Spleen (tissue), 11 donors: Measurements from ENCODE around the gene ABCB9. TPM values are rescaled to one million over a fixed set of nuclear protein-coding genes. Genes with fewer than 3 reads are reported as not detected.

Experiments
- DNase-seq: peaks from one replicate; pipeline ENCODE4 v3.0.0-alpha.2; 2020
- H3K27ac ChIP-seq, 8 donors: fragments of 200-600 bp; sonication (generic) in 7 of 8; 1 replicate in 4 of 8; 2 replicates in 4 of 8; pipeline versions ENCODE4 v1.5.0 to v1.8.0; 2016 to 2021; ENCODE audit warnings: inconsistent platforms in 4 of 8, mild to moderate bottlenecking in 4 of 8, moderate library complexity in 1 of 8
- H3K27me3 ChIP-seq, 7 donors: fragments of 200-600 bp; sonication (generic) in 6 of 7; replicated peaks in 1 of 7; 1 replicate in 4 of 7; 2 replicates in 3 of 7; pipeline versions ENCODE4 v1.5.0 to v1.8.0; 2016 to 2021; ENCODE audit warnings: inconsistent platforms in 3 of 7, mild to moderate bottlenecking in 1 of 7
- H3K36me3 ChIP-seq, 6 donors: fragments of 200-600 bp; sonication (generic) in 5 of 6; 1 replicate in 4 of 6; 2 replicates in 2 of 6; pipeline versions ENCODE4 v1.5.0 to v1.8.0; 2016 to 2021; ENCODE audit warnings: inconsistent platforms in 2 of 6
- H3K4me1 ChIP-seq, 6 donors: fragments of 200-600 bp; sonication (generic) in 5 of 6; 1 replicate in 3 of 6; 2 replicates in 3 of 6; pipeline versions ENCODE4 v1.5.0 to v1.8.0; 2016 to 2021; ENCODE audit warnings: inconsistent platforms in 3 of 6
- H3K4me3 ChIP-seq, 8 donors: fragments of 200-600 bp; sonication (generic) in 7 of 8; 1 replicate in 4 of 8; 2 replicates in 4 of 8; pipeline versions ENCODE4 v1.5.0 to v1.8.0; 2016 to 2021; ENCODE audit warnings: inconsistent platforms in 4 of 8, mild to moderate bottlenecking in 4 of 8, moderate library complexity in 2 of 8
- H3K9me3 ChIP-seq, 8 donors: fragments of 200-600 bp; sonication (generic) in 7 of 8; 1 replicate in 4 of 8; 2 replicates in 4 of 8; pipeline versions ENCODE4 v1.5.0 to v1.8.0; 2016 to 2021; ENCODE audit warnings: inconsistent platforms in 4 of 8
- CTCF ChIP-seq, 11 experiments: fragments of 200-600 bp in 7 of 11; fragments of 450-650 bp in 4 of 11; sonication (generic) in 4 of 11; IDR thresholded peaks in 8 of 11; conservative IDR thresholded peaks in 3 of 11; 1 replicate in 7 of 11; 2 replicates in 4 of 11; pipeline versions ENCODE4 v1.4.0 to v1.8.0; 2016 to 2021; ENCODE audit warnings: antibody characterized with exemption in 11 of 11, inconsistent platforms in 4 of 11, mild to moderate bottlenecking in 1 of 11
- POLR2A ChIP-seq, 3 donors: fragments of 450-650 bp; IDR thresholded peaks; one replicate each; pipeline ENCODE4 v1.5.1; 2017; ENCODE audit warnings: antibody characterized with exemption in 3 of 3, mild to moderate bottlenecking in 1 of 3
- POLR2AphosphoS5 ChIP-seq, 3 donors: sonication (generic); formaldehyde crosslinking; IDR thresholded peaks; one replicate each; pipeline ENCODE4 v1.5.1; 2017; ENCODE audit warnings: antibody characterized with exemption in 3 of 3
- WGBS, 5 donors: extraction: QIAGEN DNeasy Blood & Tissue Kit in 3 of 5; methylation state at CpG; one replicate each; pipeline versions ENCODE4 v1.1.5 to v1.1.7; 2013 to 2018; 5-methylcytosine and 5-hydroxymethylcytosine counted together
- intact Hi-C: fragments of 100-400 bp; cut with DNase I; formaldehyde crosslinking; loops from one replicate; pipeline ENCODE4 v1.15.0; 2023; ENCODE audit warnings: low total_unique reads
- polyA plus RNA-seq, 3 donors: library from polyadenylated mRNA; stranded (reverse); fragments of 200-250 nt; gene quantifications; one replicate each; pipeline ENCODE4 v1.2.1, GENCODE V29; 2013
- total RNA-seq, 7 donors: library from RNA; depleted of rRNA in 3 of 7; stranded (reverse); fragments of >200 nt in 3 of 7; fragmentation: NEBNext Ultra II Directional in 4 of 7; extraction: Animal tissue kit (Norgen Biotek cat#: 25700) in 4 of 7; gene quantifications; one replicate each; pipeline versions ENCODE4 v1.1.0 to v1.2.1, GENCODE V29; 2016 to 2021
- donor health status: healthy with polysubstance abuse.
- donor health status: DM: no; HTN: no; CAD: no; lungs with moderate emphysema.
- donor health status: DM: no; HTN: no; CAD: no.
- donor health status: Bipolar disorder and iron deficiency.
- donor health status: healthy.
- donor health status: DM: no; HTN: no; CAD: no.
- donor health status: DM: yes; HTN: yes; CAD: no.

The ABCB9 gene
- total and polyA plus RNA-seq, 10 donors: 1.5 to 6.2 (median 4.5) TPM

- Histone ChIP-seq H3K27ac (peak overlapping the region; percentile 38 to 95 (median 88)), H3K4me1 (peaks cover 40 to 67% (median 57%) of the 10 kb centered on the region in 6 donors), H3K4me3 (peak overlapping the region in 1 of 8 donors; percentile 38), H3K9me3 (no peaks in the 10 kb centered on the region), H3K36me3 (peaks cover 0 to 68% (median 33%) of the 10 kb centered on the region in 6 donors), H3K27me3 (no peaks in the 10 kb centered on the region)
- DNase-seq: peak; percentile 85
- WGBS, 5 donors: 19 to 45% (median 33%) methylated on average over 33 to 34 of the region's 34 CpGs
- TF ChIP-seq POLR2AphosphoS5 (IDR thresholded peaks at IDR 0.05): peak; percentile 58 to 84 (median 78)
- TF ChIP-seq CTCF (IDR thresholded peaks at IDR 0.05 in 8 of 11, conservative IDR thresholded peaks at IDR 0.05 in 3 of 11): no peak
- intact Hi-C loops: loop anchor here (5.0 to 10.0 kb wide), 2 partner anchors 160 to 248 kb away; partner anchors contain the start of genes MPHOSPH9 and MTRFR
These were observed 18.5 kb upstream of the ABCB9 start for GRCh38 chr12:122984612-122985337.

GRCh38 chr12:122983789-122984515 lies 17.7 kb upstream of the ABCB9 start:
- Histone ChIP-seq H3K36me3 (peaks cover 0 to 64% (median 33%) of the 10 kb centered on the region in 6 donors), H3K9me3 (no peaks in the 10 kb centered on the region), H3K27me3 (no peaks in the 10 kb centered on the region), H3K4me1 (peaks cover 45 to 75% (median 65%) of the 10 kb centered on the region in 6 donors), H3K4me3 (peak overlapping the region in 1 of 8 donors; percentile 38), H3K27ac (peak overlapping the region; percentile 38 to 95 (median 88))
- intact Hi-C loops: loop anchor here (5.0 to 10.0 kb wide), 2 partner anchors 161 to 248 kb away; partner anchors contain the start of genes MPHOSPH9 and MTRFR
- no peak for DNase-seq
- TF ChIP-seq POLR2A (IDR thresholded peaks at IDR 0.05): no peak
- TF ChIP-seq CTCF (IDR thresholded peaks at IDR 0.05 in 8 of 11, conservative IDR thresholded peaks at IDR 0.05 in 3 of 11): no peak
- TF ChIP-seq POLR2AphosphoS5 (IDR thresholded peaks at IDR 0.05): peak in 1 of 3 donors; percentile 7
- 28 to 40% (median 33%) methylated on average over 9 of the region's 9 CpGs for WGBS, 5 donors

GRCh38 chr12:122982963-122983788 lies 16.9 kb upstream of the ABCB9 start:
- Histone ChIP-seq H3K4me3 (peak overlapping the region in 1 of 8 donors; percentile 96), H3K27ac (peak overlapping the region in 7 of 8 donors; percentile 65 to 95 (median 91)), H3K36me3 (peaks cover 0 to 64% (median 31%) of the 10 kb centered on the region in 6 donors), H3K9me3 (no peaks in the 10 kb centered on the region), H3K4me1 (peaks cover 45 to 83% (median 72%) of the 10 kb centered on the region in 6 donors), H3K27me3 (no peaks in the 10 kb centered on the region)
- intact Hi-C loops: loop anchor here (5.0 to 10.0 kb wide), 2 partner anchors 162 to 249 kb away; partner anchors contain the start of genes MPHOSPH9 and MTRFR
- WGBS, 5 donors: 77 to 85% (median 79%) methylated on average over 21 of the region's 21 CpGs
- TF ChIP-seq POLR2A (IDR thresholded peaks at IDR 0.05) (no peak), POLR2AphosphoS5 (IDR thresholded peaks at IDR 0.05) (peak in 2 of 3 donors; percentile 30 to 38)
- DNase-seq: no peak

- intact Hi-C loops: loop anchor here (5.0 to 10.0 kb wide), 2 partner anchors 162 to 250 kb away; partner anchors contain the start of genes MPHOSPH9 and MTRFR
- 62 to 83% (median 73%) methylated on average over 8 to 11 of the region's 11 CpGs for WGBS, 5 donors
- H3K4me3 ChIP-seq: peak overlapping the region in 3 of 8 donors; percentile 83 to 96 (median 88)
- no peak for TF ChIP-seq POLR2A (IDR thresholded peaks at IDR 0.05)
- peak in 1 of 3 donors; percentile 44 for TF ChIP-seq POLR2AphosphoS5 (IDR thresholded peaks at IDR 0.05)
- no peak for TF ChIP-seq CTCF (IDR thresholded peaks at IDR 0.05 in 8 of 11, conservative IDR thresholded peaks at IDR 0.05 in 3 of 11)
- H3K4me1 ChIP-seq: peaks cover 45 to 90% (median 78%) of the 10 kb centered on the region in 6 donors
- peaks cover 0 to 64% (median 24%) of the 10 kb centered on the region in 6 donors for H3K36me3 ChIP-seq
- DNase-seq: no peak
- H3K27ac ChIP-seq: peak overlapping the region in 7 of 8 donors; percentile 24 to 95 (median 91)
- H3K27me3 ChIP-seq: no peaks in the 10 kb centered on the region
- no peaks in the 10 kb centered on the region for H3K9me3 ChIP-seq
These were observed 16.2 kb upstream of the ABCB9 start for GRCh38 chr12:122982477-122982815.
